Fibroblast of the aortic adventitia (primary cell): ENCODE results near the gene ZP2. TPM values are rescaled to one million over a fixed set of nuclear protein-coding genes. Genes with fewer than 3 reads are reported as not detected.
"Not testable (repeated sequence)": the region's sequence is repeated elsewhere in the genome, so short reads cannot be mapped to it uniquely, and the experiment has no call there.

Experiments used
- DNase-seq: peaks from one replicate; pipeline ENCODE4 v3.0.0-alpha.2; 2010; ENCODE audit warnings: low read depth
- H3K4me3 ChIP-seq: 2 replicates; pipeline ENCODE4 v1.5.1; 2011; ENCODE audit warnings: low read depth, mild to moderate bottlenecking, control low read depth, low read length, moderate library complexity
- CTCF ChIP-seq: IDR thresholded peaks from 2 replicates; pipeline ENCODE4 v1.5.1; 2011; ENCODE audit warnings: mild to moderate bottlenecking, low read length, control low read depth, inconsistent platforms; ENCODE audit not compliant: insufficient read depth
- total RNA-seq: library from RNA; depleted of rRNA; stranded (reverse); fragments of >200 nt; gene quantifications from 2 replicates; pipeline ENCODE4 v1.2.3, GENCODE V29; 2012; ENCODE audit warnings: low replicate concordance

ZP2 gene
- not detected in 2 replicates for total RNA-seq

GRCh38 chr16:21211486-21211885, at the start of gene ZP2:
ZP2 (minus strand) TSS chr16:21211574; CDS start chr16:21211547, 27 bp downstream.
- TF ChIP-seq CTCF = no peak
- no peak for DNase-seq
- H3K4me3 ChIP-seq = no peak within 1 kb of the TSS

- no peak for TF ChIP-seq CTCF
- no peak for DNase-seq
- H3K4me3 ChIP-seq = no peak overlapping the region
These were observed 45.9 kb upstream of the ZP2 start for GRCh38 chr16:21257284-21257683.

GRCh38 chr16:21256636-21257035, 45.3 kb upstream of the ZP2 start:
- TF ChIP-seq CTCF = no peak
- H3K4me3 ChIP-seq = no peak overlapping the region
- no peak for DNase-seq

- no peak for TF ChIP-seq CTCF
- no peak overlapping the region for H3K4me3 ChIP-seq
- DNase-seq = no peak
These were observed 42.1 kb upstream of the ZP2 start for GRCh38 chr16:21253470-21253869.

GRCh38 chr16:21250072-21250923, 38.9 kb upstream of the ZP2 start:
- TF ChIP-seq CTCF = no peak
- no peak for DNase-seq
- no peak overlapping the region for H3K4me3 ChIP-seq

- H3K4me3 ChIP-seq, DNase-seq: not testable (repeated sequence)
These were observed 36.8 kb upstream of the ZP2 start for GRCh38 chr16:21248179-21248578.

- TF ChIP-seq CTCF = no peak
- no peak overlapping the region for H3K4me3 ChIP-seq
- peak; percentile 49 for DNase-seq
These were observed 33.3 kb upstream of the ZP2 start for GRCh38 chr16:21244518-21245215.
